IPS-NIHi7 (cell line): Measurements from ENCODE around the gene ARMCX5.

Experiments
- DNase-seq: peaks from one replicate; pipeline ENCODE4 v3.0.0; 2012; ENCODE audit warnings: mixed read lengths; ENCODE audit errors: extremely low spot score

Gene ARMCX5

DNA sequence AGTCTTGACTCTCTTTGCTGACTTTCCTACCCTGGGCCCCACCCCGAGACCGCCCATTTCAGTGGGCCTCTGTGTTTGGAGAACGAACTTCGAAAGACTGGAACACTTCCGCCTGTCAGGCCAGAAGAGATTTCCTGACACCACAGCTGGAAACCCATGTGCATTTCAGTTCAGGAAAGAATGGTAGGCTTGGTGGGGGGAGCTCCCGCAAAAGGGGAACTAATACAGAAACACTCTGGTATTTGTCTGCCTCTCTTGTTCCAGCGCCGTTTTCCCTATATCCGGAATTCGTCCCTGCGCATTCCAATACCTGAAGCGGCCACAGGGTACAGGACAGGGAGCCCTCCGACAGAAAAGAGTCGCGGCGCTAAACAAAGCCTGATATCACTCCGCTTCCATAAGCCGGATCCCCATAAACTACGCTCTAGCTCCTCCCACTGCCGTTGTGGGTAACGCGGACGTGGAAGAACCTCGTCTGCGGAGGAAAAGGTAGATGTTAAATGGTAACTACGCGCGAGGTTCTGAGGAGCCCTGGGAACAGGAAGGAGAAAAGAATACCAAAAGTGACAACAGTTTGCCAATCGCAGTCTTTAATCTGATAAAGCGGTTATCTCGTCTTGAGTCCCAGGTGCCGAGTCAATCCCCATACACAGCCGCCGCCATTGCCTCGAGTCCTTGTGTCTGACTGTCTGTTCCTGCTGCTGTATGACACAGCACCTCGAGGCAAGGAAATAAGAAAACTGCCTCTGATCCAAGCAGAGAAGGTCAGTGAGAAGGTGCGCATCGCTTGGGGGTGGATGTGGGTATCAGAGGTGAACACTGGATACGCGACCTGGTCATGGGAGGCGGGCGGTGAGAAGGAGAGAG lies at the start of gene ARMCX5:
TSS of gene ARMCX5 (plus strand) at position 432 of the 867 bp plus-strand sequence. CDS start 2,627 bp downstream, outside the sequence.
- DNase-seq: peak; percentile 67

DNA sequence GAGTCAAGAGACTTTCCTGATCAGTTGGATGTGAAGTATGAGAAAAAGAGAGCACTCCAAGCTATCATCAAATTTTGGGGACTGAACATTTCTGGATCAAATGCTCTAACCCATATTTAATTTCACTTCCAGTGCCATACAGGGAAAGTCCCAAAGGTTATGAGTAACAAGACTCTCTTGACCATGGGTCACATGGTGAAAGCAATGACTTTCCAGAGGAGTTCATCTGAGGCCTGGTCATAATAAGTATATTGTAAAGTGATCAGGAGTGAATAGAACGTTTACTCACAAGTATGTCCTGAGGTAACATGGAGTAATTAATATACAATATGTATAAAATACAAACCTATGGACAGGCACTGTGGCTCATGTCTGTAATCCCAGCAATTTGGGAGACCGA lies 40.7 kb upstream of the ARMCX5 start:
- no peak for DNase-seq

DNA sequence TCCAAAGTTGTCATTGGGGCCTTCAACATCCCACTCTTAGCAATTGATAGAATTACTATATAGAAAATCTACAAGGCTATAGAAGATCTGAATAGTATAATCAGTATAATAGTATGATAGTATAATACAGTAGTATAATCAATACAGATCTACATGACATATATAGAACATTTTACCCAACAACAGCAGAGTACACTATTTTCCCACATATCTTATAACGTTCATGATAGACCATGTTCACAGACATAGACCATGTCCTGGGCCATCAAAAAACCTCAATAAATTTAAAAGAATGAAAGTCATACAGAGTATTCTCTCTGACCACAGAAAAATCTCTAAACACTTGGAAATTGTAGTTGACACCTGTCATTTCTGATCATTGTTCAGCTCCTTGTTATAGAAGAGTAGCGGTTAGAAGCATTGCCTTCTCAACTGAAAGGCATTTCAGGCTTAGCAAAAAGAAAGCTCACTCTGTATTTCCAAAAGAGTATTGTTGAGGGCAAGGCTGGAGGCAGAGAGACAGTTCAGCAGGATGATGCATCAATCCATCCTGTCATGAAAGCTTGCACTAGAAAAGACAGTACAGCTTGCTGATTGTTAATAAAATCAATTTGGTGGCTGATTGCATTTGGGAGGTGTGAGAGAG lies 38.8 kb upstream of the ARMCX5 start:
- no peak for DNase-seq

DNA sequence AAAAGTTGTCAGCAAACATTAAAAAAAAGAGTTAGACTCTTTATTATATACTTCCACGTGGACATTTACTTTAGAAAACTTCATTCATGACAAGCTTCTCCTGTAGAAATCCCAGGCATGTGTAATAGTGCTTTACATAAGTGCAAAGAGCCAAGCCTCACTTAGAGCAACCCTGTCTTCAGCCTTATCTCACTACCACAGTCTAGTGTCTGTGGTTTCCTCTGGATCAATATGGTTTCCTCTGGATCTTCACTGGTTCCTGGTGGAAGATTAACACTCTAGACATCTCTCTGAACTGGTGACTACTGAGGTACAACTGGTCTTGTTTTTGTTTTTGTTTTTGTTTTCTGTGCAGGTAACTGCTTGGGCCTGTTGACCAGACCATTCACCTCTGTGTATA lies 18.4 kb upstream of the ARMCX5 start:
- DNase-seq: no peak

DNA sequence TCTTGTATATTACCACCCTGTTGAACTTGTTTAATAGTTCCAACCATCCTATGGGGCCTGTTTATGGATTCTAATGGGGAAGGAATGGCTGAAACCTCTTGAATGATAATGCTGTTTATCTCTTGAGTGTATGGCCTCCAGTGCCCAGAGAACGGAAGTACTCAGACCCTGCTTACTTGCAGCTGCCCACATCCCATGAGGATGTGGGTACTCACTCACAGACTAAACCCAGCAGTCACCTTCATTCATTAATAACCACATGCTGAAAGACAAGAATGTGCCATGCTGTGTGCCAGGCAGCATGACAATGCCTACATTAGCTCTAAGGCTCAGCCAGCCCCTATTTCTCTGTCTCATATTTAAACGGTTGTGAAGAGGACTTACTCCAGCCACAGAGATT lies 5.9 kb upstream of the ARMCX5 start:
- no peak for DNase-seq

DNA sequence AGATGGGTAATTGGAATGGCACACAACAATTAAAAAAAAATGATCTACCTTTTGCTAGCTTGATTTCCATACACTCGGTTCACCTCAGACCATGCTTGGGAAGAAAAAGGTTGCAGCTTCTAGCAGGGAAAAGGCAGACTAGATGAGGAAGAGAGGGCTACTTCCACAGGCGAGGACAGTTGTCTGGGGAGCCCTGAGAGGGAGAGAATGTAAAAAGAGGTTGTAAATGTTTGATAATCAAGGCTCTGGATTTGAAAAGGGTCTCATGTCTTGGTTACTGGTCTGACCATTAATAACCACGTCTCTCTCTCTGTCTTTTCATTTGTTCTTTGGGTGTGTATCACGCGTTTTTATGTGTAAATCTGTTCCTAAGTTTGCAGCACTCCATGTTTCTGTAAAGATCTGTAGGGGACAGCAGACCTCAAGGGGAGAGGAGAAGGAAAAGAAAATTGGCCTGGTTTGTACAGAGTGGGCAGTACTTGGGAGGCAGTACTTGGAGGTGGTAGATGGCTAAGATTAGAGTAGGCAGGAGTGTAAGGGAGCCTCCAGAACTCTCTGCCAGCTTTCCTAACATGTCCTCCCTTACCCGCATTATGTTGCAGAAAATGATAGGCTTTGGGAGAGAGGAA lies 750 bp downstream of the ARMCX5 start:
- no peak for DNase-seq

DNA sequence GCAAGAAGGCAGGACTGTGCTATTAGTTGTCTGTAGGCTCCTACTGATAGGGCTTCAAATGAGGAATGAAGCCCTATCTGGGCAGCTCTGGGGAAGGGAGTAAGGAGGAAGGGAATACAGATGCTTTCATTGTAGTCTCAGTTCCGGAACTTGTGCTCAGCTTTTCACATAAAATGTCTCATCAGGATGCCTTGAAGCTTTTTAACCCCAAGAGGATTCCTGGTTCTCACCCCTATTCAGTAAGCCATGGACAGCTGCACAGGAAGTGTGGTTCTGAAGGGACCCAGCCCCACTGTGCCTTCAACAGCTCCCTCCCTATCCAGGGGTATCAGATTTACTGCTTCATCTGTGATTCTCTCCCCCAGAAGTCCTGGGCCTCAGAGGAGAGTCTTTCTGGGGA lies 5.0 kb downstream of the ARMCX5 start:
- DNase-seq: no peak

DNA sequence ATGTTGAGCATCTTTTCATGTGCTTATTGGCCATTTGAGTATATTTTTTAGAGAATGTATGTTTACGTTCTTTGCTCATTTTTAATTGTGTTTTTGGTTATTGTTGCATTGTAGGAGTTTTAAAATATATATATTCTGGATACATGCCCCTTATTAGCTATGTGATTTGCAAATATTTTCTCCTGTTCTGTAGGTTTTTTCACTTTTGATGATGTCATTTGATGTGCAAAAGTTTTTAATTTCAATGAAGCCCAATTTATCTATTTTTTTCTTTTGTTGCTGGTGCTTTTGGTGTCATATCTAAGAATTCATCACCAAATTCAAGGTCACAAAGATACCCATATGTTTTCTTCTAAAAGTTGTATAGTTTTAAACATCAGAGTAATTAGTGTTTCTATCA lies 6.8 kb downstream of the ARMCX5 start:
- DNase-seq: no peak

DNA sequence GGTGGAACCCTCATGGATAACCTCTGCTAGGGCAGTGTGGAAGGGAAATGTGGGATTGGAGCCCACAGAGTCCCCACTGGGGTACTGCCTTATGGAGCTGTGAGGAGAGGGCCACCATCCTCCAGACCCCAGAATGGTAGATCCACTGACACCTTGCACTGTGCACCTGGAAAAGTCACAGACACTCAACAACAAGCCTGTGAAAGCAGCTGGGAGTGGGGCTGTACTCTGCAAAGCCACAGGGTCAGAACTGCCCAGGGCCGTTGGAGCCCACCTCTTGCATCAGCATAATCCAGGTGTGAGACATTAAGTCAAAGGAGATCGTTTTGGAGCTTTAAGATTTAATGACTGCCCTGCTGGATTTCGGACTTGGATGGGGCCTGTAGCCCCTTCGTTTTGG lies 11.6 kb downstream of the ARMCX5 start:
- DNase-seq: no peak

DNA sequence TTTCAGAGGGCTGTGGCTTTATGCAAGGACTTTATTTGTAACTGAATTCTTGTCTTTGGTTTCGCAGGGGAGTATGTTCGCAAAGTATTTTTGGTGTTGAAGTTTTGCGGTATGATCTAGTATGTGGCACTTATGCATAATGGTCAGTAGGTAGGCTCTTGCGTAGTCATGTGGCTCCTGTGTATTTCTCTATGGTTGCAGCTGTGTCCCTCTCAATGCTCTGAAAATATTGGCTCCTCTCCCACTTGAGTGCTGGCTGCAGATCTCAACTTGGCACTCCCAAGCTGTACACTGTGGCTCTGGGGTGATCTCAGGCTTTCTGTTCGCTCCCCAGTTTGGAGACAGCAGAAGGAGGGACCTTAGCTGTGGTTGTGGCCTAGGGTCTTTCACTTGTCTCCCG lies 24.8 kb downstream of the ARMCX5 start:
- no peak for DNase-seq

DNA sequence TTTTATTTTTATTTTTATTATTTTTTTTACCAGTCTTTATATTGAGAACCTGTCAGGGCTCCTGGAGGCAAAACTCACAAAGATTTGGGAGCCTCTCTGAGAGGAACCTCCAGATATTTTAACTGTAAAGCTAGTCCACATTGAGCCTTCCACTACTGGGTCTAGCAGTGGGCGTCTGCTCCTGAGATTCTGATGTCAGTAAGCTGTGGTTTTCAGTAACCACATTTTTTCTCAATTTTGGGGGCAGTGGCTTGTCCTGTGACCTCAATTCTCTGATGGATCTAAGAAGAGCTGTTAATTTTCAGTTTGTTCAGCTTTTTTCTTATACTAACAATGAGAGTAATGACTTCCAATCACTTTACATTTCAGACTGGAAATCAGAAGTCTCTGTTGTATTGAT lies 28.3 kb downstream of the ARMCX5 start:
- DNase-seq: no peak

DNA sequence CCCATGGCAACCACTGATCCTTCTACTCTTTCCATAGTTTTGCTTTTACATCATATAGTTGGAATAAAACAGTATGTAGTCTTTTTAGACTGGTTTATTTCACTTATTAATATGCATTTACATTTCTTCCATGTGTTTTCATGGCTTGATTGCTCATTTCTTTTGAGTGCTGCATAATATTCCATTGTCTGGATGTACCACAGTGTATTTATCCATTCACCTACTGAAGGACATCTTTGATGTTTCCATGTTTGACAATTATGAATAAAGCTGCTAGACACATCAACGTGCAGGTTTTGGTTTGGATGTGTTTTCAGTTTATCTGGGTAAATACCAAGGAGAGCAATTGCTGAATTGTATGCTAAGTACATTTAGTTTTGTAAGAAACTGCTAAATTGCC lies 38.2 kb downstream of the ARMCX5 start:
- no peak for DNase-seq

DNA sequence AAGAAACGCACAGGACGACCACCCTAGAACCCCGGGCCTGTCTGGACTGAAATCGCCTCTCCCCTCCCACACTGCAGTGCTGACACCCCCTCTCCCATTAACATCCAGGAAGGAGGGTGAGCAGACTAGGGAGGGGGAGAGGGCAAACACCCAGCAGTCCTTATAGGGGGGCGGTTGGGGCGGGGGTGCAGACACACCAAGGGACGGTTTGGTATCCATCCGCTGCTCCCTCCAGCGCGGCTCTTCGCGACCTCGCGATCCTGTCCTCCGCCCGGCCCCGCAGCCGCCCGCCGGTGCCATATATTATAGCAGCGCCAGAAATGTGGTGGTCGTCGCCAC lies 51.6 kb downstream of the ARMCX5 start:
- no peak for DNase-seq

DNA sequence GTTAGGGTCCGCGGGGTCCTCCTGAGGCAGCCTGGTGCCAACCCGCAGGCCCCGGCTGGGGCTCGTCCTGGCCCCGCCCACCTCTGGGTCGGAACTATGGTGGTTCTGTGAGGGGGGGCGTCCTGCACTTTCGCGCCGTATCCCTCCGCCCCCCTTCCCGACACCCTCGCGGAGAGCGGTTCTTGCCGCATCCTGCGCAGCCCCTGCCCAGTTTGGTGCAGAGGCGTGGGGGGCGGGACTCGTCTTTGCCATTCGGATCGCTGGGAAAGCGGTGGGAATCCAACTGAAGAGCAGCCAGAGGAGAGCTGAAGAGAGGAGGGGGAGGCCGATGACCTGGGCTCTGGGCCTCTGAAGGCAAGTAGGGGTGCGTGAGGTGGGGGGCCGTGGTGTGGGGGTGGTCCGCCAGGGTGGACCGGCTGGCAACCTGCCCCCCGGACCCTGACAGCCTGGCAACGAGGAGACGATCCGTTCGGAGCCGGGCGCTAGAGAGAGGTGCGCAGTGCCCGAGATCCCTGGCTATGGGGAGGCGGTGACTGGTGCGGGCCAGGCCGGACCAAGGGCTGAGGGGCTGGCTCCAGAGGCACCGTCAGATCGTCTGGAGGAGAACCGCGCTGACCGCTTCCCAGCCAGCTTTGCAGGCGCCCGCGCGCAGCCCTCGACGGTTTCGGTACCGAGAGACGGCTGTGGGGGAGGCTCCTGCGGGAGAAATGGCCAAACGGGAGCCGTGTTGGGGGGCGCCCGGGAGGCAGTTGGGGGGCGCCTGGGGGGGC lies 52.1 kb downstream of the ARMCX5 start, which contains the start of gene GPRASP1:
TSS of gene GPRASP1 (plus strand) at position 242 of the 770 bp plus-strand sequence. CDS start 2,431 bp downstream, outside the sequence.
- DNase-seq: peak; percentile 29

DNA sequence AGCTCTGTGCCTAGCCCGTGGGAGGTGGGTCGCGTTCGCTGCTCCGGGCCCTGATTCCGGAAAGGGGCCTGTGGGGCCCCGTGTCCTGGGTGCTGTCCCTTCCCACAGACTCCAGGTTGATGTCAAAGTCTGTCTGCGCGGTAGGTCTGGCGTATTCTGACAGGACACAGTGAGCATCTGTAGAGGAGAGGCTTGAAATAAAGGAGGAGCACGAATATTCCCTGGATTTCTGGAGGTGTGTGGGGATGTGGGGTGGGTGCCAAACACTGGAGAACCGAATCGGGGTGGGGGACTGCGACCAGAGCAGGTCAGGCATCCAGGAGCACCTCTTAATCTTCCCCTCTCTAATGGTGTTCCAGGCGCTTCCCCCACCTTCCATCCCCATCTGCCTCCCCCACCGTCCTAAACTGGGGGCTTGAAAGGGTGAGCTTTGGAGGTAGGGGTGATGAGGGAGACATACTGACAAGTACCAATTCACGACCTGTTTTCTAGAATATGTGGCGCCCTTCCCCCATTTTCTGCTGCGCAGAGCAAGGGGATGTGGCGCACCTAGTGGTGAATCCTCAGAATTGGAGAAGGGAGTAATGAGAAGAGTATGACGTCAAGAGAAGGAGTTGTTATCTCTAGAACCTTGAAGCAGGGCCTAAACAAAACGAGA lies 52.8 kb downstream of the ARMCX5 start:
- DNase-seq: peak; percentile 20
